K562 (cell line): Measurements from ENCODE around the gene GNS. TPM values are rescaled to one million over a fixed set of nuclear protein-coding genes. Genes with fewer than 3 reads are reported as not detected.

ENCODE experiments used
- ATAC-seq: fragments of 200-7000 bp; cut with Tn5 transposase; 3 replicates; pipeline ENCODE4 v1.9.1; 2020; ENCODE audit warnings: moderate library complexity
- BruUV-seq: library from RNA; stranded (reverse); fragments of 400-500 nt; replicated peaks from 2 replicates; lab custom pipeline; 2021; lab: Mats Ljungman, UMichigan
- CTCF ChIA-PET: fragments of 300-600 bp; formaldehyde crosslinking; extraction: SDS; loops from one replicate; lab custom pipeline; 2021; ENCODE audit warnings: low intra/inter-chr PET ratio; lab: Yijun Ruan, JAX
- POLR2A ChIA-PET: fragments of 300-600, 350-650 bp; sonication (Branson Sonifier 250); formaldehyde crosslinking; extraction: SDS; loops from one replicate; lab custom pipeline; 2021; ENCODE audit warnings: antibody characterized with exemption, inconsistent platforms; lab: Yijun Ruan, JAX
- DNase-seq, 4 experiments: peaks; one replicate each; pipeline versions ENCODE4 v3.0.0 to v3.0.0-alpha.2; 2011 to 2018; ENCODE audit warnings: low spot score in 3 of 4, mixed read lengths in 3 of 4; ENCODE audit errors: extremely low read depth in 1 of 4
- FAIRE-seq: peaks from 2 replicates; lab custom pipeline; 2011; peaks lifted over from hg19 to GRCh38; lab: Jason Lieb, UNC
- H2AFZ ChIP-seq: 2 replicates; pipeline ENCODE4 v1.6.0; 2011; ENCODE audit warnings: low read depth, low read length, control low read depth, inconsistent platforms
- H3K27ac ChIP-seq: fragments of 200-600 bp; 3 replicates; pipeline ENCODE4 v1.8.0; 2011; ENCODE audit warnings: low read depth, mild to moderate bottlenecking, control low read depth, inconsistent platforms, low read length, moderate library complexity, mixed read lengths; ENCODE audit errors: extremely low read depth
- H3K27me3 ChIP-seq, 2 experiments: fragments of 300-600 bp in 1 of 2; 2 replicates in 1 of 2; 3 replicates in 1 of 2; pipeline versions ENCODE4 v1.6.0 to v1.8.0; 2011; ENCODE audit warnings: inconsistent platforms in 2 of 2, low read length in 2 of 2, mild to moderate bottlenecking in 1 of 2, mixed read lengths in 1 of 2, moderate library complexity in 1 of 2; ENCODE audit not compliant: control insufficient read depth in 2 of 2, insufficient read depth in 2 of 2
- H3K36me3 ChIP-seq: fragments of 300-600 bp; 3 replicates; pipeline ENCODE4 v1.8.0; 2011; ENCODE audit warnings: mild to moderate bottlenecking, low read length, inconsistent platforms; ENCODE audit not compliant: control insufficient read depth, insufficient read depth
- H3K4me1 ChIP-seq, 2 experiments: fragments of 200-600 bp in 1 of 2; replicated peaks in 1 of 2; 2 replicates in 1 of 2; 3 replicates in 1 of 2; pipeline versions ENCODE4 v1.5.1 to v1.8.0; 2011; ENCODE audit warnings: inconsistent platforms in 2 of 2, low read length in 2 of 2, mild to moderate bottlenecking in 1 of 2, mixed read lengths in 1 of 2, moderate library complexity in 1 of 2; ENCODE audit not compliant: control insufficient read depth in 2 of 2, insufficient read depth in 2 of 2
- H3K4me2 ChIP-seq: 2 replicates; pipeline ENCODE4 v1.6.1; 2011; ENCODE audit warnings: low read length, control low read depth, inconsistent platforms, mixed read lengths; ENCODE audit not compliant: insufficient read depth
- H3K4me3 ChIP-seq: fragments of 200-600 bp; sonication (generic), shearing (Covaris generic); 2 replicates; pipeline ENCODE4 v1.5.1; 2016; ENCODE audit warnings: control low read depth, inconsistent platforms
- H3K79me2 ChIP-seq: fragments of 200-600 bp; 3 replicates; pipeline ENCODE4 v1.8.0; 2011; ENCODE audit warnings: low read length, inconsistent platforms; ENCODE audit not compliant: control insufficient read depth, insufficient read depth
- H3K9ac ChIP-seq, 2 experiments: 2 replicates each; pipeline versions ENCODE4 v1.6.0 to v1.6.1; 2011; ENCODE audit warnings: low read depth in 2 of 2, low read length in 2 of 2, control low read depth in 1 of 2, inconsistent platforms in 1 of 2, mild to moderate bottlenecking in 1 of 2, mixed read lengths in 1 of 2; ENCODE audit not compliant: insufficient read depth in 1 of 2
- H3K9me1 ChIP-seq: one replicate; pipeline ENCODE4 v1.6.0; 2011; ENCODE audit warnings: inconsistent platforms, mild to moderate bottlenecking, low read length, moderate library complexity; ENCODE audit not compliant: control insufficient read depth, insufficient read depth
- H3K9me3 ChIP-seq: replicated peaks from 2 replicates; pipeline ENCODE4 v1.5.1; 2011; ENCODE audit warnings: low read depth, low read length, inconsistent platforms; ENCODE audit not compliant: control insufficient read depth, insufficient read depth
- H4K20me1 ChIP-seq: replicated peaks from 2 replicates; pipeline ENCODE4 v1.6.1; 2011; ENCODE audit warnings: low read length, inconsistent platforms, mixed read lengths; ENCODE audit not compliant: control insufficient read depth, insufficient read depth
- MEF2D ChIP-seq: conservative IDR thresholded peaks from 2 replicates; pipeline ENCODE4 v1.6.1; 2016; ENCODE audit warnings: low read depth, missing genetic modification characterization, missing compliant biosample characterization
- NFYB ChIP-seq: IDR thresholded peaks from 2 replicates; pipeline ENCODE4 v1.6.1; 2011; ENCODE audit warnings: mild to moderate bottlenecking, moderate library complexity; ENCODE audit not compliant: insufficient read length; ENCODE audit errors: extremely low read depth
- SMC3 ChIP-seq: conservative IDR thresholded peaks from 2 replicates; pipeline ENCODE4 v1.6.1; 2011; ENCODE audit warnings: low read depth, low read length, improper control_type of control experiment; ENCODE audit not compliant: insufficient read depth
- ZNF165 ChIP-seq: fragments of 250-450 bp; sonication (Bioruptor Pico); IDR thresholded peaks from 2 replicates; pipeline ENCODE4 v1.4.0; 2020; ENCODE audit warnings: borderline replicate concordance
- WGBS: fragments of 100-300 bp; shearing (Covaris generic); methylation state at CpG from one replicate; pipeline ENCODE4 v1.1.6; 2016; ENCODE audit warnings: low coverage, mixed read lengths; ENCODE audit not compliant: insufficient coverage; ENCODE audit errors: missing lambda C conversion rate; 5-methylcytosine and 5-hydroxymethylcytosine counted together
- in situ Hi-C: fragments of 300-500 bp; cut with MboI; formaldehyde crosslinking; loops from 4 replicates; pipeline ENCODE4 v1.15.0; 2018; ENCODE audit warnings: inconsistent platforms, mixed read lengths
- intact Hi-C: fragments of 100-400 bp; cut with micrococcal nuclease; formaldehyde crosslinking; loops from 2 replicates; pipeline ENCODE4 v1.14.2; 2022
- polyA plus RNA-seq, 8 experiments: library from polyadenylated mRNA; depleted of rRNA in 4 of 8; stranded (reverse) in 5 of 8; unstranded in 3 of 8; fragments of >200 nt; fragmentation: Nextera tagmentation in 2 of 8; fragmentation: Illumina TruSeq in 1 of 8; extraction: Ambion mirVana in 2 of 8; extraction: Trizol in 1 of 8; gene quantifications; 2 replicates each; pipeline versions ENCODE4 v1.2.1 to v1.2.3, GENCODE V29; 2011 to 2014; ENCODE audit warnings: inconsistent platforms in 1 of 8, missing spikeins in 1 of 8
- total RNA-seq, 7 experiments: library from RNA; depleted of rRNA in 6 of 7; stranded (reverse); fragments of >200 nt in 6 of 7; fragmentation: Illumina TruSeq in 2 of 7; extraction: Trizol in 2 of 7; gene quantifications; 2 replicates each; pipeline versions ENCODE4 v1.2.1 to v1.2.3, GENCODE V29; 2011 to 2021; ENCODE audit warnings: low replicate concordance in 1 of 7

The GNS gene
- total and polyA plus RNA-seq, 9 of the 15 experiments (the other 6 are each of a cell fraction or from before 2014, with no cell fraction given) = 4.6 to 30.3 (median 18.9) TPM

GRCh38 chr12:64696080-64696741 lies 63.0 kb downstream of the GNS start (continued):
- peak; percentile 38; the same call in 1 of the 2 replicates for TF ChIP-seq SMC3
- peak; percentile 71 for TF ChIP-seq MEF2D

- Histone ChIP-seq H4K20me1 (no peaks in the 10 kb centered on the region), H3K79me2 (no peaks in the 10 kb centered on the region), H3K4me3 (no peak overlapping the region), H3K9ac (peak overlapping the region in 1 of 2 experiments; percentile 77; a peak in 1 of 4 replicates), H3K36me3 (peaks cover 65% of the 10 kb centered on the region), H3K9me3 (no peaks in the 10 kb centered on the region), H3K27me3 (no peaks in the 10 kb centered on the region), H3K9me1 (no peaks in the 10 kb centered on the region), H3K4me2 (no peak overlapping the region), H3K4me1 (peaks cover 14 to 17% of the 10 kb centered on the region in 2 experiments; a peak in 4 of 5 replicates), H2AFZ (no peak overlapping the region), H3K27ac (no peak overlapping the region)
- TF ChIP-seq ZNF165 (no peak), NFYB (peak; percentile 4)
- CTCF ChIA-PET = interaction anchor here (0.5 to 3.5 kb wide), 2 partner anchors 146 to 436 kb away, joined by 3 to 35 read pairs; no protein-coding TSS in a partner anchor
- no peak for DNase-seq
- TSS peak; percentile 32 for BruUV-seq
- intact Hi-C loops = loop anchor here (5.0 kb wide), 2 partner anchors 68 to 83 kb away; partner anchors contain the start of gene RASSF3
- ATAC-seq = no peak
- 82% methylated on average over 5 of the region's 5 CpGs for WGBS
- FAIRE-seq = no peak
- in situ Hi-C loops = no loop called here
- POLR2A ChIA-PET = interaction anchor here (1.1 to 1.2 kb wide), 2 partner anchors 25 to 244 kb away, joined by 3 read pairs; no protein-coding TSS in a partner anchor
These were observed 63.7 kb downstream of the GNS start for GRCh38 chr12:64695550-64695949.
